HAP-1 (cell line): Measurements from ENCODE around the gene SLC25A21.

Experiments
- DNase-seq, 2 experiments: peaks; one replicate each; pipeline ENCODE4 v3.0.0-alpha.2; 2016 to 2020; ENCODE audit warnings: low spot score in 2 of 2
- H3K27me3 ChIP-seq: fragments of 250-450 bp; sonication (Bioruptor Pico); 2 replicates; pipeline ENCODE4 v1.5.1; 2020; ENCODE audit warnings: low read depth, mild to moderate bottlenecking, moderate library complexity
- H3K36me3 ChIP-seq: fragments of 250-450 bp; sonication (Bioruptor Pico); replicated peaks from 2 replicates; pipeline ENCODE4 v1.5.1; 2020; ENCODE audit warnings: mild to moderate bottlenecking
- H3K4me1 ChIP-seq: fragments of 250-450 bp; sonication (Bioruptor Pico); 2 replicates; pipeline ENCODE4 v1.5.1; 2020; ENCODE audit warnings: mild to moderate bottlenecking
- H3K4me3 ChIP-seq: fragments of 250-450 bp; sonication (Bioruptor Pico); 2 replicates; pipeline ENCODE4 v1.5.1; 2020; ENCODE audit warnings: mild to moderate bottlenecking, moderate library complexity
- H3K9me3 ChIP-seq: fragments of 250-450 bp; sonication (Bioruptor Pico); 2 replicates; pipeline ENCODE4 v1.5.1; 2020; ENCODE audit warnings: mild to moderate bottlenecking, moderate library complexity
- in situ Hi-C: fragments of 300-500 bp; cut with MboI; formaldehyde crosslinking; loops from 3 replicates; pipeline ENCODE4 v1.14.3; 2020; ENCODE audit warnings: low sequenced_read_pairs, inconsistent platforms, mixed read lengths

The SLC25A21 gene

DNA sequence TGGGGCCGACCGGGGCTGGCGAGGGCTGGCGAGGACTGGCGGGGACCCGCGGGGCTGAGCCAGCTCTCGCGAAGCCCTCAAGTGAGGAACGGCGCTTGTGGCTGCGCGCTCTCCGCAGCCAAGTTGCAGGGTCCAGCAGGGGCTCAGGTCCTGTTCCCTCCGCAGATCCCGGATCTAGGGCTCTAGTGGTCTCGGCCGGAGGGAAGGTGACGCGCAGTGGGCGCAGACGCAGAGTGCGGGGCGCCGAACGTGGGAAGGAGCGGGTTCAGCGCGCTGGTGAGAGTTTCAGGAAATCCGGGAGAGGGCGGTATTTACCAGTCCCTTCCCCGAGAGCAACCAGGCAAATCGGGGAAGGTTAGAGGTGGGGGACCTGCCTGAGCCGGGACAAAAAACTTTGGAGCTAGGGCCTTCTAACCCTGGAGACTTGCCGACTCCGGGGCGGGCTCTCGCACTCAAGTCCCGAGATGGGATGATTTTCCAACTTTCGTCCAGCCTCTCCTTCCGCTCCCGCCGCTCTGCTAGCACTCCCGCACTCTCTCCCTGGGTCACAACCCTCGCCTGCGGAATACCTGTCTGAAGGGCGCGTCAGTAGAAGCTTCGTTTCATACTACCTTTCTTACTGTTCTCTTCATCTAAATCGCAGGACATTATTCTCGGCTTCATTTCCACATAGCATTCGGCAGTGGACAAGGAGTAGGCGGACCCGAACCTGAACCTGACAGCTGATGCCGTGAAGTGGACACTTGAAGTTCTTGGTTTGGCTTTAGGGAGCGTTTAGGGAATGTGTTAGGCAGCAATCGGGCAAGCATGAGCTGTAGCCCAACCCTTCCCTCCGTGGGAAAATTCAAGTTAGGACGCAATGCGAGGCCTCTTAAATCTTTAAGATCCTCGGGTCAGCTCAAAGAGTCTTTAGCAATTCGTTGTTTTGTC lies 524.3 kb downstream of the SLC25A21 start:
- Histone ChIP-seq H3K9me3 (no peaks in the 10 kb centered on the region), H3K4me1 (no peaks in the 10 kb centered on the region), H3K27me3 (peaks cover 10% of the 10 kb centered on the region), H3K36me3 (no peaks in the 10 kb centered on the region), H3K4me3 (peak overlapping the region; percentile 24)
- peak; percentile 49 to 74 for DNase-seq
- in situ Hi-C loops, result loop anchor here (10.0 to 25.0 kb wide), 2 partner anchors 287 to 489 kb away; no protein-coding TSS in a partner anchor

DNA sequence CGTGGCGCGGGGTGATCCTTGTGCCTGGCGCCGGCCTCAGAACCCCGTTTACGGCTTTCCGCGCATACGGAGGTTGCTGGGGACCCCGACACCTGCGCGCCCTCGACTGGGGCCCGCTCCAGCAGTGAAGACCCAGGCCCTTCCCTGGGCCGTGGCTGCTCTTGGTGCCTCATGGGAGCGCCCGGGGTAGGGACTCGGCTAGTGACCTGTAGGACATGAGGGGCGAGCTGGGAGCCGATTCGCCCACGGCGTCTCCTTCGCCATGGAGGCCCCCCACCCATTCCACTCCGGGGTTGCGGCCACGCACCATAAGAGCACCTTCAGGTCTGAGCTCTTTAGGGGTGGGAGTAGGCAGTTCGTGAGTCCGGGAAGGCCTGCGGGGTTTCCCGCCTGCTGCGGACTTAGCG lies 525.0 kb downstream of the SLC25A21 start:
- Histone ChIP-seq H3K27me3 (peaks cover 10% of the 10 kb centered on the region), H3K4me3 (peak overlapping the region; percentile 24), H3K9me3 (no peaks in the 10 kb centered on the region), H3K4me1 (no peaks in the 10 kb centered on the region), H3K36me3 (no peaks in the 10 kb centered on the region)
- in situ Hi-C loops, result loop anchor here (10.0 to 25.0 kb wide), 2 partner anchors 287 to 490 kb away; no protein-coding TSS in a partner anchor
- DNase-seq, result no peak

DNA sequence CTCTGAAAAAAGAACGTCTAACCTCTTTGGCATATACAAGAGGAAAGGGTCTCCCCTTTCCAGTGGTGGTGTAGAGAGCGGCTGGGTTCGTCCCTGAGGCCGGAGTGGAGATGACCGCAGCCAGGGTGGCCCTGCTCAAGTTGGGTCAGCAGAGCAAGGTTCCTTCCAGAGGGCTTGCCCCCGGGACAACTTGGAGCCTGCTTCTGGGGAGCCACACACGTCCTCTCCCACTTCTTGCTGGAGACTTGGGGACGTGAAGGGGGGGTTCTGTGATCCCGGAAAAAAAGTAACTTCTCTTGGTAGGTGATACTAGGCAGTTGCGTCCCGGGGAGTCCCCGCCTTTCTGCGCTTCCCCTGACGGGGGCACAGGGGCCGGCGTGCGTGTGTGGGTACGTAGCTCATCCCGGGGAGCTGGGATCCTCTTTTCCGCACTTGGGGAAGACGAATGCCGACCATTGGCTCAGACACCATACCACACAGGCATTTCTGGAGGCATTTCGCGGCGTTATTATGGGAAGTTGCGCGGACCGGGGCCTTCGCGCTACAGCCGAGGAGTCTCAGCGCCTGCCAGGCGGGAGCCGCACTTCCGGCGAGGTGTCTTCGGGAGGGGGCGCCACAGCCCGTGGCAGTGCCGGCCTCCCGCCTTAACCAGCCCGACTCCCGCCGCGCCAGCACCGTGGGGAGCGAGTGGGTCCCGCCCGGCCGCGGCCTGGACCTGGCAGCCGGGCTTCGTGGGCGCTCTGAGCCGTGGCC lies 525.6 kb downstream of the SLC25A21 start:
- no peaks in the 10 kb centered on the region for H3K9me3 ChIP-seq
- H3K27me3 ChIP-seq, result peaks cover 11% of the 10 kb centered on the region
- H3K36me3 ChIP-seq, result no peaks in the 10 kb centered on the region
- in situ Hi-C loops, result loop anchor here (10.0 to 25.0 kb wide), 2 partner anchors 288 to 490 kb away; no protein-coding TSS in a partner anchor
- H3K4me3 ChIP-seq, result no peak overlapping the region
- DNase-seq, result no peak
- no peaks in the 10 kb centered on the region for H3K4me1 ChIP-seq

DNA sequence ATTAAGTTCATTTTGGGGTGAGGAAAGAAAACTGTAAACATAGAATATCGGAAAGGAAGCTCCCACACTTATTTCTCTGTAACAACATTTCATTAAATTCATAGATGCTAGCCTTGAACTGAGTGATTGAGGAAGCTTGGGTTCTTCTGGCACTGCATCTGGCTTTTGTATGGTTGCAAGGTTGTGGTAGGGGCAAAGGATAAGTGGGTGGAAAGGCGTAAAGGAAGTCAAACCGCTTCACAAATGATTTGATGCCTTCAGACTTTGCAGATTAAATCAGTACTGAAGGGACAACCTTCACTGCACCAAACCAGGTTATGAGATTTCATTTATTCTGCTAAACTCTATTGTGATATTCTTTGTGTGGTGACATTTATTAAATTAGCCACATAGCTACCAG lies 538.8 kb downstream of the SLC25A21 start:
- in situ Hi-C loops, result loop anchor here (25.0 kb wide), 1 partner anchor 504 kb away; no protein-coding TSS in a partner anchor
- DNase-seq, result no peak
- no peaks in the 10 kb centered on the region for H3K27me3 ChIP-seq

More for the DNA sequence above, 538.8 kb downstream of the SLC25A21 start:
- Histone ChIP-seq H3K36me3 (no peaks in the 10 kb centered on the region), H3K4me1 (no peaks in the 10 kb centered on the region), H3K9me3 (no peaks in the 10 kb centered on the region), H3K4me3 (no peak overlapping the region)
